Neural progenitor cell (in vitro differentiated cells): Measurements from ENCODE around the gene HPSE2.

Source experiments
- EZH2 ChIP-seq: fragments of 200-600 bp; sonication (generic); IDR thresholded peaks from 2 replicates; pipeline ENCODE4 v1.6.1; 2017; ENCODE audit warnings: antibody characterized with exemption, mild to moderate bottlenecking, moderate library complexity
- EZH2phosphoT487 ChIP-seq: fragments of 200-600 bp; sonication (generic); IDR thresholded peaks from 2 replicates; pipeline ENCODE4 v1.6.1; 2017; ENCODE audit warnings: antibody characterized with exemption
- TF ChIP-seq, protein P1 (sequence below): fragments of 200-600 bp; sonication (generic); IDR thresholded peaks from 2 replicates; pipeline ENCODE4 v1.5.1; 2017; ENCODE audit warnings: antibody characterized with exemption, mild to moderate bottlenecking

DNA sequence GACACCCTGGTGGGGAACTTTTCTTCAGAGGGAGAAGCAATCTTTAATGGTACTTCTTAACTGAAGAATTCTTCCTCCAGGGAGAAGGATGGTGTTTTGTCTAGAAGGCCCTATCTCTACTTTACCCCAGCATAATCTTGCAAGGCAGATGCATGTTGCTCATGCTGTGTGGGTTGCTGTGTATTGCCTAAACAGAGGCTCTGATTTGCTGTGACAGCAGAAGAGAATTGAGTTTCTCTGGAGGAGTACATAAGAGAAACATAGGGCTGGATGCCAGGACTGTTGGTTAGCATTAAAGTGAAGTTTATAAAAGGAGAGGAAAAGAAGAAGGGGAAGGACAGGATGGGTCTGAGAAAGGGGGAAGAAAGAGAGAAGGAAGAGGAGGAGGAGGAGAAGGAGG lies 540.8 kb downstream of the HPSE2 start:
- TF ChIP-seq EZH2: no peak
- TF ChIP-seq, protein P1, sequence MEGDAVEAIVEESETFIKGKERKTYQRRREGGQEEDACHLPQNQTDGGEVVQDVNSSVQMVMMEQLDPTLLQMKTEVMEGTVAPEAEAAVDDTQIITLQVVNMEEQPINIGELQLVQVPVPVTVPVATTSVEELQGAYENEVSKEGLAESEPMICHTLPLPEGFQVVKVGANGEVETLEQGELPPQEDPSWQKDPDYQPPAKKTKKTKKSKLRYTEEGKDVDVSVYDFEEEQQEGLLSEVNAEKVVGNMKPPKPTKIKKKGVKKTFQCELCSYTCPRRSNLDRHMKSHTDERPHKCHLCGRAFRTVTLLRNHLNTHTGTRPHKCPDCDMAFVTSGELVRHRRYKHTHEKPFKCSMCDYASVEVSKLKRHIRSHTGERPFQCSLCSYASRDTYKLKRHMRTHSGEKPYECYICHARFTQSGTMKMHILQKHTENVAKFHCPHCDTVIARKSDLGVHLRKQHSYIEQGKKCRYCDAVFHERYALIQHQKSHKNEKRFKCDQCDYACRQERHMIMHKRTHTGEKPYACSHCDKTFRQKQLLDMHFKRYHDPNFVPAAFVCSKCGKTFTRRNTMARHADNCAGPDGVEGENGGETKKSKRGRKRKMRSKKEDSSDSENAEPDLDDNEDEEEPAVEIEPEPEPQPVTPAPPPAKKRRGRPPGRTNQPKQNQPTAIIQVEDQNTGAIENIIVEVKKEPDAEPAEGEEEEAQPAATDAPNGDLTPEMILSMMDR: no peak
- no peak for TF ChIP-seq EZH2phosphoT487
